ENCODE data around the gene SLC2A6.

SLC2A6 gene

DNA sequence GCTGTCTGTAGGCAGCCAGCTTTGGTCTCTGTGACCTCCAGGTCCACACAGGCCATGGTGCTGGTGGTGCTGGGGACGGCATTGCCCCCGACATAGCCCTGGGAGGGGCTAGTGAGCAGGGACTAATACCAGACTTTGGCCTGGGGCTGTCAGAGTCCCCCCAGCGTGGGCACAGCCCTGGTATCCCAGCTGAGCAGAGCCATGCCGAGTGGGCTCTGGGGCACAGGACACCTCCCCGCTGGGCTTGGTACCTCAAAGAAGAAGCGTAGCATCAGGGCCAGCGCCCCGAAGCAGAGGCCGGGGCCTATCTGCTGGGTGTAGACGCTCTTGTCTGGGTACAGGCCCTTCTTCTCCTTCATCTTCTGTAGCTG is 36.3 kb upstream of the SLC2A6 start:
- no peak for DNase-seq

DNA sequence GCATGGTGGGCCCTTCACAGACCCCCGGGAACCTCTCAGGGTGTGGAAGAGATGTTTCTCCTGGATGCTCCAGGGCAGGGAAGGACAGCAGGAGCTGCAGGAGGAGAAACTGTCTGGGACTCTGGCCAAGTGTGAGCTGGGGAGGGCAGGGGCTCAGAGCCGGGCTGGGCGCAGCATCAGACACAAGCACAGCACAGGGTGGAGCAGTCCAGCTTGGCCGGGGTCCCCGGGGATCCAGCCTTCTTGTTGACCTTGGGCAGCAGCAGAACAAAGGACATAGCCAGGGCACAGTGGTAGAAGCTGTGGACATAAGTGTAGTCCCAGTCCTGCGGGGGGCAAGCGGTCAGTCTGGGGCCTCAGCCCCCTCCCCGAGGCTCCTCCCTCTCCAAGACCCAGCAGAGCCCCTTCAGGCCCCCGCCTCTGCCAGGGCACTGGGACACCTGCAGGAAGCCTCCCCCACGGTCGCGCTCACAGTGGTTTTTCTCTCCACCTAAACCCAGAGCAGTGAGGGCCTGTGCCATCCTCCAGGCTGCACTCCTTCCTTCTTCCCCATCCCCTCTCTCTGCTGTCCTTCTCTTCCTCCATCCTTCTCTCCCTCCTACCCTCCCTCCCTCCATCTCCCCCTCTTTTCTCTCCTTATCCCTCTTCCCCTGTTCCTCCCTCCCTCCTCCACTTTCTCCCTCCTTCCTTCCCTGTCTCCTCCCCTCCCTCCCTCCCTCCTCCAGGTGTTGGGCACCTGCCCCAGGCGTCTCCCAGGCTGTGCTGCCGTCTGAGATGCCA is 35.8 kb upstream of the SLC2A6 start:
- no peak for DNase-seq

DNA sequence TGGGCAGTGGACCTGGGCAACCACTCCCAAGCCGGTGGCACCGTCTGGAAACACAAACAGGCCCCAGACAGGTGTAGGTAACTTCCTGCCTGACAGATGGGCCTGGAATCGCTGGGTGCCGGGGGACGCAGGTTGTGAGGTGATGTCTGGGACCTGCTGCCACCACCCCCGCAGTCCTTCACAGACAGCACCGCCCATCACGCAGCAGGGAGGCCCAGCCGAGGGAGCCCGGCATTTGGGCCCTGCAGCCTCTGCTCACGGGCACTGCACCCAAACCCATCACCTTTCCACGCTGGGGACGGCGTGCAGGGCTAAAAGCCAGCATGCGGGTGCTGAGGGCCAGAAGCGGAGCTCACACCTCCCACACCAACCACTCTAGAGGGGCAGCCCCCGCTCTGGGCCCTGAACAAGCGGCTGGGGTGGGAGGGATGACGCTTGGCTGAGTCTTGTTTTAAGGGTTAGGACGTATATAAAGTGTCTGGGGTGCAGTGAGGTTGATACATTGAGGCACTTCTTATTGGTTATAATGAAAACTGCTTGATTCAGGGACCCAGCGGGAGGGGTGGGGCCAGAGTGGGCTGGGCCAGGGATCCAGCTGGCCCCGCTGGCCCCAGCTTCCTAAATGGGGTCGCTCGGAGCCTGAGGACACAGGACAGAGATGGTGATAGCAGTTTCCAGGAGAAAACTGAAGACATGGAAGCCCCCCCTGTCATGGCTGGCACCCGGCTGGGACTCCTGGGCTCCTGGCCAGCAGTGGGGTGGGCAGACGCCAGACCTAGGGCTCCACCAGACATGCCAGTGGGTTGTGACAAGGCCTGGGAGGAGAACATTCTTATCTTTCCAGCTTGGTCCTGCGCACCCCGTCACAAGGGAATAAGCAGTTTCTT is 34.6 kb upstream of the SLC2A6 start:
- DNase-seq, result no peak

DNA sequence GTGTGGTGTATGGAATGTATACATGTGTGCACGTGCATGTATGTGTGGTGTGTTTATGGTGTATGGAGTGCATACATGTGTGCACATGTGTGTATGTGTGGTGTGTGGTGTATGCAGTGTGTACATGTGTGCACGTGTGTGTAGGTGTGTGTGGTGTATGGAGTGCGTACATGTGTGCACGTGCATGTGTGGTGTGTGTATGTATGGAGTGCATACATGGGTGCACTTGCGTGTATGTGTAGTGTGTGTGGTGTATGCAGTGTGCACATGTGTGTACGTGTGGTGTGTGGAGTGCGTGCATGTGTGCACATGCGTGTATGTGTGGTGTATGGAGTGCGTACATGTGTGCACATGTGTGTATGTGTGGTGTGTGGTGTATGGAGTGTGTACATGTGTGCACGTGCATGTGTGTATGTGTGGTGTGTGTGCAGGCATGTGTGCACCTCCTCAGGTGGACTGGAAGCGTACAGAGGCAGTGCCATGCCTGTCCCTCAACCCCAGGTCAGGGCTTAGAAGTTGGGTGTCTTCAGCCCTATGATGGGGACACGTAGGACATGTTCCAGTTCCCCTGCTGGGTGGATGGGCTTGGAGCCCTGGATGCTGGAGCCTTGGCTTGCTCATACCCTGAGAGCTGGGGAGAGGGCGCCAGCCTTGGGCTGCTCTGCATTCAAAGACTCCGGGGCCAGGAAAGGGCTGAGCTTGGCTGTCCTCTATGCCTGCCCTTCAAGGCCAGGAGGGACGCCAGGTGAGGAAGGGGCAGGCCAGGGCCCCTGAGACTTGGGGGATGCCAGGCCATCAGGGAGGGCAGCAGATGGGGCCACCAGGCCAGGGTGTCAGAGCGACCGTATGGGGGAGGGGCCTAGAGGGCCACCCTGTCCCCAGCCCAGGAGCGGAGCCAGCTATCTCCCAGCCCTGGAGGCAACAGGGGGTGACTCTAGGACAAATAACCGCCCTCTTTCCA is 33.6 kb upstream of the SLC2A6 start:
- DNase-seq, result no peak

DNA sequence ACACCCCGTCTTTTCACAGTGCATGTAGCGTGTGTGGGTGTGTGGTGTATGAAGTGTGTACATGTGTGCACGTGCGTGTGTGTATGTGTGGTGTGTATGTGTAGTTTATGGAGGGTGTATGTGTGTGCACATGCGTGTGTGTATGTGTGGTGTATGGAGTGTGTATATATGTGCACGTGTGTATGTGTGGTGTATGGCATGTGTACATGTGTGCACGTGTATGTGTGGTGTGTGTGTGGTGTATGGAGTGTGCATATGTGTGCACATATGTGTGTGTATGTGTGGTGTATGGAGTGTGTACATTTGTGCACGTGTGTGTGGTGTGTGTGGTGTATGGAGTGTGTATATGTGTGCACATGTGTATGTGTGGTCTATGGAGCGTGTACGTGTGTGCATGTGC is 32.7 kb upstream of the SLC2A6 start:
- DNase-seq, result no peak

DNA sequence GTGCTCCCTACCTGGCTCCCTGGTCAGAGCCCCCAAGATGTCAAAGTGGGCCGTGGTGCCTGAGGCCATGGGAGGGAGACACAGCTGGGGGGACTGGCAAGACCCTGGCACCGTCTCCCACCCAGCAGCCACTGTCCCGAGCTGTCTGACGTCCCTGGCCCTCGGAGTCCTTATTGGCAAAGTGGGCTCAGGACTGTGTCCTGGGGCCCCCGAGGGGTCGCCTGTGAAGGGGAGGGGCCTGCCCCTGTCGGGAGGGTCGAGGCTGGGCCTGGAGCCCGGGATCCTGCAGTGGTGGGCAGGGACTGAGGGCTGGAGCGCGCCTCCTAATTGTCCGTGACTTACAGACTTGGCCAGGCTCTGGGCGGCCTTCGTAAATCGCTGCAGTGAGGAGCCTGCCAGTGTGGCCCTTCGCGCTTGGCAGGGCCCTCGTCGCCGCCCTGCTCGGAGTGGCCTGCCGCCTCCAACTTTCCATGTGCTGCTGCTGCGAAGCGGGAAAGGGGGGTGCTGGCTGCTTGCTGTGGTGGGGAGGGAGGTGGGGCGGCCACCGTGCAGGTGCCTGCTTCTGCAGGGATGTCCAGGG is 32.1 kb upstream of the SLC2A6 start:
- no peak for DNase-seq

DNA sequence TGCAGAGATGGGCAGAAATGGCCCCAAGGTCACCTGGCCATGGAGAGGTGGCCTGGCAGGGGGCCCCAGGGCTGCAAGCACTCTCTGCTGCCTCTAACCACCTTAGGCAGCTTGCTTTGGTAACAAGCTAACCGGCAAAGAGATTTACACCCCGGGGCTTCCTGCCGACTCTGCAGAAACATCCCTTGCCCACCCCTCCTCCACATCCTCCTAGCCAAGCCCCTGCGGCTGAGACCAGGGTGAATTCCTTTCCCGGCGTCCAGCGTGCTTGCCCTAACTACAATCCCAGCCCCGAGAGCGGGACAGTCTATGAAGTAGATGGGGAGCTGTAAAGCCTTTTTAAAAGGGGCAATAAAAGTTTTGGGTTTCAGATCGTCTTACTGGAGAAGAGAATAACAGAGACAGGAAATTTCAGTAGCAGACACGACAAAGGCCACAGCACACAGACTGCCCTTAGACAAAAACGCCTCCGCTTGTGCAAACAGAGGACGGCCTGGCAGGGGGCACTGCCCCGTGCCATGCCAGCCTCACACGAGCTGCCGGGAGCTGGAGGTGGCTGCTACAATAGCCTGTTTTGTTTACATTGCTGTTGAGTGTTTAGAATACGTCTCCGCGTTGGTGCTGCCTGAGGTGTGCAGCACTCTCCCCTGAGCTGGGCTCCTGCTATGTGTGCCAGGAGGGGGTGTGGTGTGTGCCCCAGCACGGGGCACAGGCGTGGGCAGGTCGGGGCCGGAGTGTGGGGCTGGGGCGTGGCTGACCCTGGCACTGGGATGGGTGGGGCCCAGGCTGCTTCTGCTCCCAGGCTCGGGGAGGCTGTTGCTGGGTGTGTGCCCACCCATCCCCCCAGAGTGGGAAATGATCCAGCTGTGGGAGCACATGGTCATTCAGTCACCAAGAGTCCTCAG is 30.5 kb upstream of the SLC2A6 start:
- no peak for DNase-seq

DNA sequence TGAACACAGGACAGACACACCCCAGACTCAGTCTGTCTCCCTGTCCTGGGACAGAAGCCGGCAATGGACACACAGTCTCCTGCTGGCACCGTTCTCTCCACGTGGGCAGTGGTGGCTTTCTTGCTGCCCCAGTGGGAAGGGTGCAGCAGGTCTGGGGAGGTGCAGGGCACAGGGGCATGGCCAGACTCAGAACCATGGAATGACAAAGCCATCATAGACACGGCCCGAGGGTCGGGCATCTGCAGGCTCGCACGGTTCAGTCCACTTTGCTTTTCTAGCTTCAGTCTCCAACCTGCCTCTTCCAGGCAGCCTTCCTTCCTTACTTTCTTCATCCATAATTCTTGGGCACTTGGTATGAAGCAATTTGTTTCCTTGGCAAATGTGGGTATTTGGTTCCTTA is 29.1 kb upstream of the SLC2A6 start:
- no peak for DNase-seq

DNA sequence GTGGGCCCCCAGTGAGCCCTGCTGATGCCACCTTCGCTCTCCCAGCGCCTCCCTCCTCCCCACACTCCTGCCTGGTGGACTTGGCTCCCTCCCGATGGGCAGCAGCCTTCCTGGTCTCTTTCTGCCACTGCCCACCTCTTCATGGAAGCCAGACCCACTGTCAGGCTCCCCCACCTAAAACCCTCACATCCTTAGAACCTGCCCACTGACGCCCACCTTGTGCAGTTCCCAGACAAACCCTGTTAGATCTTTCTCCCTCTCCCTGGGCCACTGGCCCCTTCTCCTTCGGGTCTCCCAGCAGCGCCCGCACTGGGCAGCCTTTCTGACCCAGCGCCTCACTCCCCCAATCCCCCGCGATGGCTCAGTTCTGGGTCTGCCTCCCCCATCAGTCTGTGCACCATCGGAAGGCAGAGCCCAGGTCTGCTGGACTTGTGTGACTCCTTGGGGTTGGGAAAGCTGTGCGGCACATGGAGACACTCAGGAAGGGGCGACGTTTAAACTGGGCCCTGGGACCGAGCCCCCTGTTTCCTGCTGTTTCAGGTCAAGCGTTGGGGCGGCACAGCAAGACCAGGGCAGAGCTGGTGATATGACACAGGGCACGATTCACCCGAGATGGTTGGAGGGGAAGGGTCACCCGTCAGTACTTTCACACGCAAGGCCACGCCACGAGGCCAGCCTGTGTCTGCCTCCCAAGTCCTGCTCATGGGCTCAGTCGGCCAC is 28.5 kb upstream of the SLC2A6 start:
- DNase-seq, result no peak

DNA sequence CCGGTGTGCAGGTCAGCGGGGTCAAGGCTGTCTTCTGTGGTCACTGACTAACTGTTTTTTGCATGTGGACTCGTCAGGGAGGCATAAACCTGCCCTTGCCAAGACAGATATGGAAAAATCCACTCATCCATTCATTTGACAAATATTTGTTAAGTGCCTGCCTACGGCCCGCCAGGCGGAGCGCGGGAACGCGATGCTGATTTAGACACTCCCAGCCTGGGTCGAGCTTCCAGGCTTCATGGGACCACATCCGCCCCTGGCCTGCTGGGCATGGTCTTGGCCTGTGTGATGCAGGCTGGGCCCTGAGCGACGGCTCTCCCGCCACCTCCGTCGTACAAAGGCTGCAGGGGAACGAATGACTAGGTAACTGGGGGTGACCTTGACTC is 27.7 kb upstream of the SLC2A6 start:
- DNase-seq, result peak; percentile 83

DNA sequence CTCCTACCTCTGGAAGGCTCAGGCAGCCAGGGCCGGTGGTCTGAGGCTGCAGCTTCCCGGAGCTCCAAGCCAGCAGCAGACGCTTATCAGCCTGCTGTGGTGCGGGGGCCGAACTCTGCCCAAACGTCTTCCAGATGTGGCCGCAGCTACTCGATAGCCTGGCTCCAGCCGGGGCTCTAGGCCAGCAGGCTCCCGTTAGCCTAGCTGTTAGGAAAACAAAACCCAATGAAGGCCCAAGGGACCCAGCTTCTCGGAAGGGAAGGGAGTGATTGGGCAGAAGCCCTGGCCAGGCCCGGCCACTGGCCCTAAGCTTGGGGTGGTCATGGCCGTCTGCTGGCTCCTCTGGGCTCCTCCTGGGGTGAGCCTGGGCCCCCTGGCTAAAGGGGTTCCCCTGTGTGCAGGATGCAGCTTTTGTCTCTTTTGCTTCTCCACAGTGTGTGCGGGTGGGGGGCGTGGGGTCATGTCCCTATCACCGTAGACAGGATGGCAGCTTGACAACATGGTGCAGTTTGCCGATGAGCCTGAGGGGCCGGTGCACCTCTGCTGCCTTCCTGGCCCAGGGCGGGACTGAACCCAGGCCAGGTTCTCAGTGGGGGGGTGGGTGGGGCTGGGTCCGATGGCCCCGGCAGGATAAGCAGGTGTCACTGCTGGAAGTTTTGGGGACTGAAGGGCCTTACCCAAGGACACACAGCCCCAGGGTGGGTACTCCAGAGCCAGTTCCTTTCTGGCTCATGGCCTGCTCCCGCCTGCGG is 27.2 kb upstream of the SLC2A6 start:
- peak; percentile 63 for DNase-seq

DNA sequence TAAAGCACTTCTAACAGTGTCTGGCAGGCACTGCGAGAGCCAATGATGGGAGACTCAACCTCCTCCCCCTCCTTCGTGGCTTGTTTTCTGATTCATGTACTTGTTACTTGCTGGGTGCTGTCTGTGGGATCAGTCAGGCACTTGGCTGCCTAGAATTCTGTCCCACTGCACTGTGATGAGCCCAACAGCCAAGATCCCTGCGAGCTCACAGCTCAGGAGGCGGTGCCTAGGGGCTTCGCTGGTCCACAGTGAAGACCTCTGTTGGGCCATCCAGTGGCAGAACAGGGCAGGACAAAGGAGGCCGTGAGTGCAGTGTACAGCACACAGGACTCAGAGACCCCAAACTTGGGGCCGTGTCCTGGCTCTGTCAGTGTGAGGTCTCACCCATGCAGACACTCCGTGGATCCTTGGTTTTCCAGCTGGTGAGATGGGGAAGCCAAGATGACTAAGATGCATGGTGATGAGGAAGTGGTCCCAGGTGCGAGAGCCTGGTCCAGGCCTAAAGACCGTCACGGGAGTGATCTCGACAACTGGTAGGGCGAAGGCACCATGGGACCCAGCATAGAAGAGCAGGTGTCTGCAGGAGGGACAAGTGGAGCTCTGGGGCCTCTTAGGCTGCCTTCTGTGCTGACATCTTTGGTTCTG is 26.4 kb upstream of the SLC2A6 start:
- DNase-seq, result no peak

DNA sequence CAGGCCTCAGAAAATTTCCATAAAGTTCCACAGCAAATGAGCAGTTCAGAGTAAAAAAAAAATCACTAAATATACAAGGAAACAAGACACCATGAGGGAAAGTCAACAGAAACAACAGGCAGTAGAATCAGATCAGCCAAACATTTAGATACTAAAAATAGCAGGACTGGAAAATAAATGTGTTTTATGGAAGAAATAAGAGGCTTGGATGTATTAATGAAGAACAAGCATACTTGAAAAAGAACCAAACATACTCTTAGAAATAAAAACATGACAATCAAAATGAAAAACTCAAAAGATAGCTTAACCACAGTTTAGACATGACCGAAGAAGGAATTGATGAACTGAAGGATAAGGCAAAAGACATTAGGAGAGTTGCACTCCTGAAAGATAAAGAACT is 23.2 kb upstream of the SLC2A6 start:
- no peak for DNase-seq

DNA sequence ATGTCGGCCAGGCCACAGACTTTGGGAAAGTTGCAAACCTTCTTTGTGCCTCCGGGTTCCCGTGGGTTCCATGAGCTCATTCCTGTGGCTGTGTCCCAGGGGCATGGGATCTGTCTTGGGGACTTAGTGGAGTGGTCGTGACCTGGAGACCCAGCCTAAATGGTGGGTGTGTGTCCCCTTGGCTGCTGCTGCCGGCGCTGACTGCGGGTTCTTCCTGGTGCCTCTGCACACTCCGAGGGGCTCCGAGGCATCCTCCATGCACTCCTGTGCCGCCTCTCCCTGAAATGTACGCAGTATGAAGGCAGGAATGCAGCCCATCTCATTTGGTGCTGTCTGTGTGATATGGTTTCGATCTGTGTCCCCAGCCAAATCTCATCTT is 21.0 kb upstream of the SLC2A6 start:
- no peak for DNase-seq

DNA sequence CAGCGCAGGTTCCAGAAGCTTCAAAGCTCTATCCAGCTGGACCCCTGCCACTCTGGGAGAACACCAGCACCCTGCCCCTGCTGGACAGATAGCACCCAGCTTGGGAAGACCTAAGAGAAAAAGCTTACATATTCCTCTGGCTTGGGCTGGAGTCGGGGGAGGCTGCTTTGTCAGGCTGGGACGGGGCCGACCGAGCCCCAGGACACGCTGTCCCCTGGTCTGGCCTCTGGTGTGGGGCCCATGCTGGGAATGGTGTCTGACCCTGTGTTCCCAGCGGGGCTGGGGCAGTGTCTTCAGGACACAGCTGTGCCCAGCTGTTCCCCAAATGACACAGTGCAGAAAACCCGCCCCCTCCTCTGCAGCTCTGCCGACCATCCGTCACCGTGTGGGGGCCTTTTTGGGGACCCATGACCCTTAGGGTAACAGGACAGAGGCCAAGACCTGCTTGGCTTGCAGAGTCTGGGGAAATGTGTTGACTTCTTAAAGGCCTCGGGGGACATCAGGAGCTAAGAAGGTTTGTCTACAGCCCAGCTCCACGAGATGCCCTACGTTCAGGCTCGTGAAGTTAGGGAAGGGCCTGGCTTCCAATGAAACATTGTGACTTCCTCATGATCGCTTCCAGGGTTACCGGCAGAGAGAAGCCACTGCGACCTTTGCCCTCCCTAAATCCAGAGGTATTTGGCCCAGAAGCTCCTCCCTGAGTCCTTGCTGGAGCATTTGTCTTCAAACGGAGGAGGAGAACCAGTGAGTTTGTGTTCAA is 20.4 kb upstream of the SLC2A6 start:
- DNase-seq, result no peak

DNA sequence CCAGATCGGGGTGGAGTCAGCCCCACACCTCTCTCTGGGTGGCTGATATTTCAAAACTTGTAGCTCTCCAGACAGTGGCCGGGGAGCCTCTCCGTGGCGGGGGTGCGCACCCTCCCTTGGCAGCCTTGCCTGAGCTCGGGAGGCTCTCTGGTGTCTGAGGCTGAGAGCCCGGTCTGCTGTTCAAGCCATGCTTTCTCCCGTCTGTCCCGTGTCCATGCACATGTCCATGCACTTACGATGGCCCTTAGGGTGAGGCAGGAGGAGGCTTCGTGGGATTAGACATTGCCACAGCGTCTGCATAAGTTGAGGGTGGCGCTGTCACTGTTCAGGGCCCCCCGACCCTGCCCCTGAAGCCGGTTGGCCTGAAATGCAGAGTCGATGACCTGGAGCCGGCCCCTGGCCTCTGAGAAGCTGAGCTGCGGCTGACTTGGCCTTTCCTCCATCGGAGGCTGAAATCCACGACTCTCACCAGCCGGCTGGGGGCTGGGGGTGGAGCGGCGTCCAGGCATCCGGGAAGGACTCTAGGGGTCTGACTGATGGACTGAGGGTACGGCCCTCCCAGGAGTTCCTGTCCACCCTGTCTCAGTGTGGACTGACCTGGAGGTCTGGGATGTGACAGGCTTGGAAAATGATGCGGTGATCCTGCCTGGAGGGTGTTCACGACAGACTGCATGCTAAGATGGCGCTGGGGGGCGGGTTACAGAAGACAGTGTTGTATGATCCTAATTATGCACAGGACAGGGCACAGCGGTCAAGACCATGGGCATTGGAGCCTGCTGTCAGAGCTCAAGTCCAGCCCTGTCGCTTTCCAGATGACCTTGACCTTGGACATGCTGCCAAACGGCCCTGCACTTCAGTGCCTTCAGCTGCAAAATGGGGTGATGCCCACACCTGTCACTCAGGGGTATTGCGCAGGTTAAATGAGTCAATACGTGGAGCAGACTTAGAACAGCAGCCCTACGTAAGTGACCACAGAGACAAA is 18.3 kb upstream of the SLC2A6 start:
- DNase-seq, result no peak

All from GOT3 (cell line).